Fibroblast of villous mesenchyme (primary cell): ENCODE results near the gene TMEM217. TPM values are rescaled to one million over a fixed set of nuclear protein-coding genes. Genes with fewer than 3 reads are reported as not detected.
"Not testable (repeated sequence)": the region's sequence is repeated elsewhere in the genome, so short reads cannot be mapped to it uniquely, and the experiment has no call there.

Experiments
- DNase-seq: peaks from one replicate; pipeline ENCODE4 v3.0.0-alpha.2; 2010; ENCODE audit warnings: low read depth
- H3K4me3 ChIP-seq: 2 replicates; pipeline ENCODE4 v1.5.1; 2011; ENCODE audit warnings: low read depth, mild to moderate bottlenecking, low read length
- total RNA-seq: library from RNA; depleted of rRNA; stranded (reverse); fragments of >200 nt; gene quantifications from 2 replicates; pipeline ENCODE4 v1.2.3, GENCODE V29; 2012
- TF ChIP-seq, protein P1 (sequence below): IDR thresholded peaks from 2 replicates; pipeline ENCODE4 v1.5.1; 2012; ENCODE audit warnings: low read depth, mild to moderate bottlenecking, low read length; ENCODE audit not compliant: insufficient read depth

Gene TMEM217
- total RNA-seq = 2.9 and 3.5 TPM in 2 replicates

DNA sequence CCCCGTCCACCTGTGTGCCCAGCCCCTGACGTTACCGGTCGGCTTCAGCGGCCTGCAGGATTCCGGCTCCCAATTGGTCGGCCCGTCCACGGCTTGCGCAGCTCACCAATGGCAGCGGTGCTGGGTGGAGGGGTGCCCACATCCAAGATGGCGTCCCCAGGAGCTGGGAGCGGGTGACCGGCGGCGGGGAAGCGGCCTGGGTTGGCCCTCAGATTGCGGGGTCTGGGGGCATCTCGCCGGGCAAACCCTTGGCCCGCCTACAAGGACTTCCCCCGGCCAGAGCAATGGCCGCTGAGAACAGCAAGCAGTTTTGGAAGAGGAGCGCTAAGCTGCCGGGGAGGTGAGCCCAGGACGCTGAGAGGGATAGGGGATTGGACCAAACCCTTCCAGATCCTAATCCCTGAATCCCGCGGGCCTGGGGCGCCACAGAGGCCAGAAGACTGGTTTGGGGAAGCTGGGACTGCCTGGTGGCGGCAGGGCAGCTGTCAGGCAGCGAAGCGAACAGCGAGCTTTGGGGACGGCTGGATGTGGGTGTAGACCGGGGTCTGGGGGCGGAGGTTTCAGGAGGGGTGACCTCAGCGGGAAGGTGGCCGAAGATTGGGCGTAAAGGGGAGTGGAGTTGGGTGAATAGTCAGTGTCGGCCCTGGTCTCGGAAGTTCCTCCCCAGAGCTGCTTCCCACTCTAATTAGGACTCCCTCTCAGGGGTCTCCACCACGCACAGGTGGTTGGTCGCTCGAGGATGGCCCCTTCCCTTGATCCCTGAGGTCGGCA, at the start of gene TMEM217, which contains the start of gene TBC1D22B:
TMEM217 (minus strand) TSS at position 511 of the 771 bp plus-strand sequence. CDS start 39,114 bp downstream, outside the sequence.
TBC1D22B (plus strand) TSS at position 139 of the 771 bp plus-strand sequence; CDS start at position 285, 146 bp downstream.
- H3K4me3 ChIP-seq = peak within 1 kb of the TSS; percentile 94
- TF ChIP-seq, protein P1, sequence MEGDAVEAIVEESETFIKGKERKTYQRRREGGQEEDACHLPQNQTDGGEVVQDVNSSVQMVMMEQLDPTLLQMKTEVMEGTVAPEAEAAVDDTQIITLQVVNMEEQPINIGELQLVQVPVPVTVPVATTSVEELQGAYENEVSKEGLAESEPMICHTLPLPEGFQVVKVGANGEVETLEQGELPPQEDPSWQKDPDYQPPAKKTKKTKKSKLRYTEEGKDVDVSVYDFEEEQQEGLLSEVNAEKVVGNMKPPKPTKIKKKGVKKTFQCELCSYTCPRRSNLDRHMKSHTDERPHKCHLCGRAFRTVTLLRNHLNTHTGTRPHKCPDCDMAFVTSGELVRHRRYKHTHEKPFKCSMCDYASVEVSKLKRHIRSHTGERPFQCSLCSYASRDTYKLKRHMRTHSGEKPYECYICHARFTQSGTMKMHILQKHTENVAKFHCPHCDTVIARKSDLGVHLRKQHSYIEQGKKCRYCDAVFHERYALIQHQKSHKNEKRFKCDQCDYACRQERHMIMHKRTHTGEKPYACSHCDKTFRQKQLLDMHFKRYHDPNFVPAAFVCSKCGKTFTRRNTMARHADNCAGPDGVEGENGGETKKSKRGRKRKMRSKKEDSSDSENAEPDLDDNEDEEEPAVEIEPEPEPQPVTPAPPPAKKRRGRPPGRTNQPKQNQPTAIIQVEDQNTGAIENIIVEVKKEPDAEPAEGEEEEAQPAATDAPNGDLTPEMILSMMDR = no peak
- peak; percentile 95 for DNase-seq

DNA sequence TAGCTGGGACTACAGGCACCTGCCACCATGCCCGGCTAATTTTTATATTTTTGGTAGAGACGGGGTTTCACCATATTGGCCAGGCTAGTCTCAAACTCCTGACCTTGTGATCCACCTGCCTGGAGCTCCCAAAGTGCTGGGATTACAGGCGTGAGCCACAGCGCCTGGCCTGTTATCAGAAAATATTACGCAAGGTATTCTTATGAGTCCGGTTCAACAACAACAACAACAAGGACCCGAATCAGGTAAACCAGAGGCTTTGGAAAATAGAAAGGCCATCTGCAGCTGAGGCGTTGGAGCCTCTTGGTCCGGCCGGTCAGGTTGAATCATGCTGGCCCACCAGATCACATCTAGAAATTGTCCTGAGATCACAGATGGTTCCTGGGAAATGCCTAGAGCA, 49.5 kb upstream of the TMEM217 start:
- not testable (repeated sequence) for DNase-seq, H3K4me3 ChIP-seq

DNA sequence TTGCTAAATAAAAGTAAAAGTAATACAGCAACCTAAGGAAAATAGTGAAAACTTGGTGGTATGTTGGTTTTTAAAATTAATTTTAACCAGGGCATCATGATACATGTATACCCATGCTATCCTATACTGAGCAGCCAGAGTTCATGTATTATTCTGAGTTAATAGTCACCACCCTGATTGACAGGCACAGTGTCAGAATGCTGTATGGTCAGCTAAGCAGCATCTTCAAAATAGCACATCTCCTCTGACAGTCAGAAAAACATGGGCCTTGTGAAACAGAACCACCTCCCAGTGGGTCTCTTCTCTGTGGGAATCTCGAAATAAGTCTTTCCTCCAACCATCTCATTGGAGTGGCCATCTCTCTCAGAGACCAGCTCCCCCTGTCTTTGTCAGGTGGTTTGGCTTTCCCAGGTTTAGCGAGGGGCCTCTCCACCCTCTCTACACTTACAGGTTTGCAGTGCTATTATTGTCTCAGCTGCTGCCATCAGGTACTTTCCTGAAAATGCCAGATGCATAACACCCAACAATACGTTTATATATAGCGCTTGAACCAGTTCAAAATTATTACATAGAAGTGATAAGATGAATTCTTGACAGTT, 48.8 kb upstream of the TMEM217 start:
- DNase-seq = no peak

GRCh38 chr6:37305841-37306425, 48.0 kb upstream of the TMEM217 start:
- no peak overlapping the region for H3K4me3 ChIP-seq
- no peak for DNase-seq
- TF ChIP-seq, protein P1 = no peak

More for the DNA sequence above, 48.8 kb upstream of the TMEM217 start:
- TF ChIP-seq, protein P1 = no peak
- H3K4me3 ChIP-seq = no peak overlapping the region

DNA sequence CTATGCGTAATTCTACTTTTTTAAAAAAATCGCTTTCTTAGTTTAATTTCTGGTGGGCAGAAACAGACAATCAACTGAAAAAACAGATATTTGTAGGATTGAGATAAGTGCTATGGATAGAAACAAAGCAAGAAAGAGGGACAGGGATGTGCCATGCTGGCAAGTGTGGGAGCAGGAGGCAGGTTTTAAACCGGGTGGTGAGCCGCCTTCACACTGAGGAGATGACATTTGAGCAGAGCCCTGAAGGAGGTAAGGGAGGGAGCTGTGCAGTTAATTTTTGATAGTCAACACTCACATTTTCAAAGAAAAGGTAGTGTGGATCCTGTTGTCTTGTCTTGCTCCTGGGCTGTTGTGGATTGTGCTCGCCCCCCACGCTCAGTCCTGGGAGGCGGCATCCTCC, 46.8 kb upstream of the TMEM217 start:
- DNase-seq = no peak
- TF ChIP-seq, protein P1 = no peak
- no peak overlapping the region for H3K4me3 ChIP-seq

- no peak overlapping the region for H3K4me3 ChIP-seq
- TF ChIP-seq, protein P1 = peak; percentile 78
- peak; percentile 67 for DNase-seq
Observed at GRCh38 chr6:37303891-37304503, 46.1 kb upstream of the TMEM217 start.
